HG03175 (cell line): ENCODE results near the gene VIPR2.
"Not testable (repeated sequence)": the region's sequence is repeated elsewhere in the genome, so short reads cannot be mapped to it uniquely, and the experiment has no call there.

Experiments
- ATAC-seq: cut with Tn5 transposase; IDR thresholded peaks from one replicate; pipeline ENCODE4 v1.9.1; 2021; ENCODE audit warnings: mild to moderate bottlenecking, moderate library complexity; ENCODE audit not compliant: unreplicated experiment

Gene VIPR2

DNA sequence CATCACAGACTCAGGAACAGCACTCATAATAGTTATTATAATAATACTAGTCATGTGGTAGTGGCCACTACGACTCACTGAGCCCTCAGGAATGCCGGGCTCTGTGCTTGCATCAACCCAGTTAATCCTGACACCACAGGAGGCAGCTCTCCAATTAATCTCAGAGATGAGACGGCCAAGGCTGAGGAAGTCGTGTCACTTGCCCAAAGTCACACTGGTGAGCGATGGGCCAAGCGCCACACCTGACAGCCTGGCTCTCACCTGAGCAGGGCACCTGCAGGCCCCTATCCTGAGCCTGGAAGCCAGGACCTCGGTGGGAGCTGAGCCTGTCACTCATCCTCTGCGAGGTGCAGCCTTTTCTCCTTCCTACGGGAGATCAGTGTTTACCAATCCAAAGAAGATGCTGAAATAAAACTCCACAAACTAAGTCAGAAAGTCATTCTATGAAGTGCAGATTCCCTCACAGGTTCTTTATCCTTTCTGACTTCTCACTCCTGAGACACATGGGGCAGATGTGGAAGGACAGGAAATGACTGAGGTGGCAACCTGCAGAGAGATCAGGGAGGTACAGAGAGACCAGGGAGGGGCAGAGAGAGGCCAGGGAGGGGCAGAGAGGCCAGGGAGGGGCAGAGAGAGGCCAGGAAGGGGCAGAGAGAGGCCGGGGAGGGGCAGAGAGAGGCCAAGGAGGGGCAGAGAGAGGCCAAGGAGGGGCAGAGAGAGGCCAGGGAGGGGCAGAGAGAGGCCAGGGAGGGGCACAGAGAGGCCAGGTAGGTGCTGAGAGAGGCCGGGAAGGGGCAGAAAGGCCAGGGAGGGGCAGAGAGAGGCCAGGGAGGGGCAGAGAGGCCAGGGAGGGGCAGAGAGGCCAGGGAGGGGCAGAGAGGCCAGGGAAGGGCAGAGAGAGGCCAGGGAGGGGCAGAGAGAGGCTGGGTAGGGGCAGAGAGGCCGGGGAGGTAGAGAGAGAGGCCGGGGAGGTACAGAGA, 38.5 kb downstream of the VIPR2 start:
- ATAC-seq: no peak

DNA sequence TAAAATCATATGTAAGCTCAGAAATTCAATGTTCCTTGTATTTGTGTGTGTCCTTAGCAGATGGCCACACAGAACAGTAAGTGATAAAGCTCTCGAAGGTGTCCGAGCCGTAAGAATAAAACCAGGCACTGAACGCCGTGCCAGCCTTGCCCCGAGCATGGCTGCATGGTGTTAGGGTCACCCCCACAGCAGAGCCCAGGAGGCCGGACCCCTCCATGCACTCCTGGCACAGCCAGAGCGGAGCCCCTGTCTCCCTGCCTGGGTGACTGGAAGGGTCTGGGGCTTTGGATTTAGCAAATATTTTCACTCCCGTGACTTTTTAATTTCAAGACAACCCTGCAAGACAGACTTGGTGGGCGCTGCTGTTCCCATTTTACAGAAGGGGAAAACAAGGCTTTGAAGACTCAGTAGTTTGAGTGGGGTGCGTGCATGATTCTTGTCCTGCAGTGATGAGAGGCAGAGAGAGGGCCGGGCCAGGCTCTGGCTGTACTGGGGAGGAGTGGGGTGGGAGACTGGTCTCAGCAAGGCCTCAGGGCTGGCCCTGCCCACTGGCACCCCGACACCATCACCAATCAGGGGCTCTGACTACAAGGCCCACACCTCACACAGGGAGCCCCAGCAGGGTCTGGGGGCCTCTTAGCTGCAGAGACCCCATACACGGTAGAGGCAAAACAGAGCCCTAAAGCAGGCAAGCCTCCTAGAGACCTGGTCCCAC, 39.4 kb downstream of the VIPR2 start:
- ATAC-seq: no peak

DNA sequence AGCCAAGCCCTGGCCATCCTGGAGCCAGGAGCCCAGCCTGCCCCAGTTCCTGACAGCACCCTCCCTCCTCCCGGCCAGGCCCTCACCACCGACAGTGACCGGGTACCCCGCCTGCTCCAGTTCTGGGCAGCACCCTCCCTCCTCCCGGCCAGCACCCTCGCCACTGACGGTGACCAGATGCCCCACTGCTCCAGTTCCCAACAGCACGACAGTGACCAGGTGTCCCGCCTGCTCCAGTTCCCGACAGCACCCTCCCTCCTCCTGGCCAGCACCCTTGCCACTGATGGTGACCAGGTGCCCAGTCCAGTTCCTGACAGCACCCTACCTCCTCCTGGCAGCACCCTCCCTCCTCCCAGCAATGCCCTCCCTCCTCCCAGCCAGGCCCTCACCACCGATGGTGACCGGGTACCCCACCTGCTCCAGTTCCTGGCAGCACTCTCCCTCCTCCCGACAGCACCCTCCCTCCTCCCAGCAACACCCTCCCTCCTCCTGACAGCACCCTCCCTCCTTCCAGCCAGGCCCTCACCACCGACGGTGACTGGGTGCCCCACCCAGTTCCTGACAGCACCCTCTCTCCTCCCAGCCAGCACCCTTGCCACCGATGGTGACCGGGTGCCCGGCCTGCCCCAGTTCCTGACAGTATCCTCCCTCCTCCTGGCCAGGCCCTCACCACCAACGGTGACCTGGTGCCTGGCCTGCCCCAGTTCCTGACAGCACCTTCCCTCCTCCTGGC, 40.3 kb downstream of the VIPR2 start:
- no peak for ATAC-seq

DNA sequence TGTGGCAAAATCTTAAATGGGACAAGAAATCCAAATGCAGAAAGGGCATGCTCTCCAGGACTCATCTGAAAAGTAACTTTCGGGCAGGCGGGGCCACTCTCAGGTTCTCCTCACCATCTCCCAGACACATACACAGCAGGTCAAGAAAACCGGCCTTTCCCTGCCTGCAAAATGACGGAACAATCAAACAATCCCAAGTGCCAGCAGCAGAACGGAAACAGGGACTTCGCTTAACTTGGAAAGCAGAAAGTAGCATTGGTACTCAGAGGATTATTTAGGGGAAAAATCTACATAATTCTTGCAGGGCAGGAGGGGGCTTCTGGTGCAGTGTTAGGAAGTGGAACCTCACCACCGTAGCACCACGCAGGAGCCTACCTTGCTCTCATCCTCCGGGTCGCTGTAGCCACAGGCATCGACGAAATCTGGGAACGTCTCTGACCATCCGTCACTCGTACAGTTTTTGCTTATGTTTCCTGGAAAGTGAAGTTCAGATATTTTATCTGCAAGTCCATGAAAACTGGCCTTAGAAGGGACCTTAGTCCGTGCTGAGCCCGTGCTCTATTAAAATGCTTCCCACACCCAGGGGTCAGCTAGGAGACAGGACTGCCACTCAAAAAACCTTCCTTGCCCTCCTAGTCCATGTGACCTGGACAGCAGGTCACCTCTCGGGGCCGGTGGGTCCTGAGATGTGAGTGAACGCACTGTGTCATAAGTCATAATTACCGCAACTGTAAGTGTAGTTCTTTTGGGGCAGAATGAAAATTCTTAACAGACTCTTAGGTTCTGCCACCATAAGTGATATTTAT, 41.1 kb downstream of the VIPR2 start:
- ATAC-seq: no peak

DNA sequence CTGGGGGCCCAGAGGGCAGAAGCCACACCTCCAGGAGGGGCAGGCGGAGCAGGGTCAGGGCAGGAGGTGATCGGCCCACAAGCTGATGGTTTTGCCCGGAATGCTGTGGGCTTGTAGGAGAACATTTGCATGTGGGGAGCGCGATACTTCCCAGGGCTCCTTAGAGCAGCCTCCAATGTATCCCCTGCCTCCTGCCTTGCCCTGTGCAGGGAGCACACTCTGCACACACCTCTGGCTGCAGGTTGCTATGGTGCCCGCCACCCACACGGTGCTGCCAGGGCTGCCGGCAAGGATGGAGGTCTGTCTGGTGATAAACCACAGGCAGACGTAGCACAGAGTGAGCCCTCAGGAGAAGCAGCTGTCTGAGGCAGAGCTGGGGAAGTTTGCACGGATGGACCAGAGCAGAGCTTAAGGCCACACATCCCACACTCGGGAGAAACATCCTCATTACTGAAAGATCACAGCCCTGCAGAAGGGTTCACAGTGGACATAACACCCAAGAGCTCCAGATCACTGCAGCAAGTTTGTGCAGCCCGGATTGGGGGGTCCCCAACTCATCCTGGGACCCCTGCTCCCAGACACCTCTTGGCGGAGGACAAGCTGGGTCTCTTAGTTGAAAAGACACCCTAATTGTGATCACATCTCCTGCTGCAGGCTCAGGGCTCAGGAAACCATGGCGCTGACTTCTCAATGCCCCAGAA, 41.8 kb downstream of the VIPR2 start:
- ATAC-seq: no peak

DNA sequence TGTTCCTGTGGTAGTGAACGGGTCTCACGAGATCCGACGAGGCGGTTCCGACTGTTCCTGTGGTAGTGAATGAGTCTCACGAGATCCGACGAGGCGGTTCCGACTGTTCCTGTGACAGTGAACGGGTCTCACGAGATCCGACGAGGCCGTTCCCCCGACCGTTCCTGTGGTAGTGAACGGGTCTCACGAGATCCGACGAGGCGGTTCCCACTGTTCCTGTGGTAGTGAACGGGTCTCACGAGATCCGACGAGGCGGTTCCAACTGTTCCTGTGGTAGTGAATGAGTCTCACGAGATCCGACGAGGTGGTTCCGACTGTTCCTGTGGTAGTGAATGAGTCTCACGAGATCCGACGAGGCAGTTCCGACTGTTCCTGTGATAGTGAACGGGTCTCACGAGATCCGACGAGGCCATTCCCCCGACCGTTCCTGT, 43.0 kb downstream of the VIPR2 start:
- ATAC-seq: not testable (repeated sequence)

DNA sequence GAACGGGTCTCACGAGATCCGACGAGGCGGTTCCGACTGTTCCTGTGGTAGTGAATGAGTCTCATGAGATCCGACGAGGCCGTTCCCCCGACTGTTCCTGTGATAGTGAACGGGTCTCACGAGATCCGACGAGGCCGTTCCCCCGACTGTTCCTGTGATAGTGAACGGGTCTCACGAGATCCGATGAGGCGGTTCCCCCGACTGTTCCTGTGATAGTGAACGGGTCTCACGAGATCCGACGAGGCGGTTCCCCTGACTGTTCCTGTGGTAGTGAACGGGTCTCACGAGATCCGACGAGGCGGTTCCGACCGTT, 43.6 kb downstream of the VIPR2 start:
- not testable (repeated sequence) for ATAC-seq

DNA sequence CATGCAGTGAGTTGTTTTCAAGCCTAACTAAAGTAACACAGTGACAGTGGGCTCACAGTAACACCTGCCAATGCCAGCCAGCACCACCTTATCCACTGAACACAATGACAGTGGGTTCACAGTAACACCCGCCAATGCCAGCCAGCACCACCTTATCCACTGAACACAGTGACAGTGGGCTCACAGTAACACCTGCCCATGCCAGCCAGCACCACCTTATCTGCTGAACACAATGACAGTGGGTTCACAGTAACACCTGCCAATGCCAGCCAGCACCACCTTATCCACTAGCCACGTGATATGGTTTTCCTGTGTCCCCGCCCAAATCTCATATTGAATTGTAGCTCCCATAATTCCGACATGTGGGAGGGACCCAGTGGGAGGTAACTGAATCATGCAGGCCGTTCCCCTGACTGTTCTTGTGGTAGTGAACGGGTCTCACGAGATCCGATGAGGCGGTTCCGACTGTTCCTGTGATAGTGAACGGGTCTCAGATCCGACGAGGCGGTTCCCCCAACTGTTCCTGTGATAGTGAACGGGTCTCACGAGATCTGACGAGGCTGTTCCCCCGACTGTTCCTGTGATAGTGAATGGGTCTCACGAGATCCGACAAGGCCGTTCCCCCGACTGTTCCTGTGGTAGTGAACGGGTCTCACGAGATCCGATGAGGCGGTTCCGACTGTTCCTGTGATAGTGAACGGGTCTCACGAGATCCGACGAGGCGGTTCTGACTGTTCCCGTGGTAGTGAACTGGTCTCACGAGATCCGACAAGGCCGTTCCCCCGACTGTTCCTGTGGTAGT, 44.2 kb downstream of the VIPR2 start:
- not testable (repeated sequence) for ATAC-seq

DNA sequence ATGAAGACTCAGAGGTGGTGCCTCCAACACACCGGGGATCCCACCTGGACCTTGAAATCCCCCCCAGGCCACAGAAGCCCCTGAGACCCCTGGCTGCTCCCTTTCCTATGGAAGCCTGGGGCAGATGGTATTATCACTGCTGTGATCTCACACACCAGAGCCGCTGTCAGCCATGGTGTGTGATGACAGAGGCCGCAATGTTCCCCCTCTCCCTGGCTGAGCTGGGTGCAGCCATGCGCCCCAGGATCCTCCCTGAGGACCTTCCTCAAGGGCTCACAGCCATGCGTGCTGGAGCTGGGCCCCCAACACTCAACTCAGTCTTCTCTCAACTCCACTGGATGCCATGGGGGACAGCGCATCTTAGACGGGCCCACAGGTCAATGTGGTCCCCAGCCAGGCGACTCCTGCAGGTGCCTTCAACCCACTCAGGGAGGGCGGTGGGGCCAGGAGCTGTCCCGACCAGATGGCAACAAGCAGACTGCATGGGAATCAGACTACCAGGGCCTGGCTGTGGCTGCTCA, 44.9 kb downstream of the VIPR2 start:
- ATAC-seq: no peak

DNA sequence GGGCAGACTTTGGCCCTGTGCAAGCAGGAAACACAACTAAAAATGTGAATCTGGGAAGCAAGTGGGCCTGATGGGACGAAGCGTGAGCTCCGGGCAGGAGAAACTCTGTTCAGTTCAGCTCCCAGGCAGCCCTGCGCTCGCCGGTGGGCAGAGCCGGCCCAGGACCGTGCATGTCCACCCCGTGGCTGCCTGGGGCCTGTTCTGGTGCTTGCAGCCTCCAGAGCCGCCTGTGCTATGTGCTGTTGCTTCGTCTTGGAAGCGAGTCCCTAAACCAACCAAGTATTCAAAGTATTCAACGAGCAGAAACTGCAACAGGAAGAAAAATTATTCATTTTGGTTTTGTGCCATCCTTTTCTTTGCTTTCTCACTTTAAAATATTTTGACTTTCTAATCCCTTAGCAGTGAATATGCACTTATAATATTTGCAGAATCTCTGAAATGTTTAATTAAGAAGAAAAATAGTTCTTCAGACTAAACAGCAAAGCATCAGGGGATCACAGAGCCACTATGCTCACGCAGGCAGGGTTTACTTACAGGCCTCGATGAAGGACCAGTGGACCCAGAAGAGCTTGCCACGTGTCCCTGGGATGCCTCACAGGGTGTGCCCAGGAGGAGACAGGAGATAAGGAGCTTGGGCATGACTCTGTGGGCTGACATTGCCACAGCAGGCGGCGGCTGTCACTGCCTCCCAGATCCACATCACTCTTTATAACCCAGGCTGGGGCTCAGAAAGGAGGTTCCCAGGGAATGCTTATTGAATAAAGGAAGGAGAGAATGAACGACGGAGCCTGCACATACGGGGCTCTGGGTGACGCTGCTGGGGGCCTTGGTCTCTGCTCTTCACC, 45.6 kb downstream of the VIPR2 start:
- no peak for ATAC-seq

DNA sequence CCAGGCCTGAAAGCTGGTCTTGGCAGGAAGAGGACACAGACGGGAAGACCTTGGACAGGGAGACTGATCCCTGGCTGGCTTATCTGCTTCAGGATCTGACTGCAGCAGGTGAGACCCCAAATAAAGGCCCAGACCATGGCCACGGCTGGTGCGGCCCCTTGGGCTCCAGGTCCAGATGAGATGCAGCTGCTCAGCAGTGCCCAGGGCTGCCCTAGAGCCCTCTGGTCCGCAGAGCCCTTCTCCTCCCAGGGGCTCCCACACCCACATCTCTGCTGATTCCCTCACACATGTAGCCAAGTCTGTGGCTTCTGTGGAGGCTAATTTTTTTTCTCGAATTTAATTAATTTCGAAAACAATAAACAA, 46.3 kb downstream of the VIPR2 start:
- no peak for ATAC-seq

DNA sequence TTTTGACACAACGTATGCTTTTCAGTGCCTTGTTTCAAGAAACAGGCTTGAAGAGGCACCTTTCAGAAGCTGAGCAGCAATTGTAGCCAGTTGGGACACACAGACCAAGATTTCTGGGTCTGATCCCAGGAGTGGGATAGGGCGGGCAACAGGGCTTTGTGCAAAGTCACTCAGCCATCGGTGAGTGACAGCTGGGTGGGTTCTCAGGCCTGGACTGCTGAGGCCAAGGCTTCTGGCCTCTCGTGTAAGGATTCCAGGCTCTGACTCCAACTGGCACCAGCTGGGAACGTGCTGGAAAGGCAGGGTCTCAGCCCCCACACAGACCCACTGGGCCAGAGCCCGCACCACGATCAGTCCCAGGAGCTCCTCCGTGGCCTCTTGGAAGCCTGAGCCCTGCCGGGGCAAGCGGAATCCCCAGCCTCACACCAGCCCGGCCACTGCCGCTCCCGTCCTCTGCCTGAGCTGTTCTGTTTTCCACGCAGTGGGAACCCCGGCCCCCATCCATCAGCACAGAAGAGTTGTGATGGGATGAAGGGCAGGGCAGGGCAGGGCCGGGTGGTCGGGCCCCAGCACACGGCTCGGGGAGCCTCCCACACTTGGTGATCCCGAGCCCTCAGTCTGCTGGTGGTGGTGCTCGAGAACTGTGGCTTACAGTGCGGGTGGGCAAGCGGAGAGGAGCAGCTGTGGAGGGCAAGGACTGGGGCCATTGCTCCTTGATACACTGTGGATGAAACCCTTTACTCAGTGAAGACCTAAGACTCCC, 46.8 kb downstream of the VIPR2 start:
- no peak for ATAC-seq

DNA sequence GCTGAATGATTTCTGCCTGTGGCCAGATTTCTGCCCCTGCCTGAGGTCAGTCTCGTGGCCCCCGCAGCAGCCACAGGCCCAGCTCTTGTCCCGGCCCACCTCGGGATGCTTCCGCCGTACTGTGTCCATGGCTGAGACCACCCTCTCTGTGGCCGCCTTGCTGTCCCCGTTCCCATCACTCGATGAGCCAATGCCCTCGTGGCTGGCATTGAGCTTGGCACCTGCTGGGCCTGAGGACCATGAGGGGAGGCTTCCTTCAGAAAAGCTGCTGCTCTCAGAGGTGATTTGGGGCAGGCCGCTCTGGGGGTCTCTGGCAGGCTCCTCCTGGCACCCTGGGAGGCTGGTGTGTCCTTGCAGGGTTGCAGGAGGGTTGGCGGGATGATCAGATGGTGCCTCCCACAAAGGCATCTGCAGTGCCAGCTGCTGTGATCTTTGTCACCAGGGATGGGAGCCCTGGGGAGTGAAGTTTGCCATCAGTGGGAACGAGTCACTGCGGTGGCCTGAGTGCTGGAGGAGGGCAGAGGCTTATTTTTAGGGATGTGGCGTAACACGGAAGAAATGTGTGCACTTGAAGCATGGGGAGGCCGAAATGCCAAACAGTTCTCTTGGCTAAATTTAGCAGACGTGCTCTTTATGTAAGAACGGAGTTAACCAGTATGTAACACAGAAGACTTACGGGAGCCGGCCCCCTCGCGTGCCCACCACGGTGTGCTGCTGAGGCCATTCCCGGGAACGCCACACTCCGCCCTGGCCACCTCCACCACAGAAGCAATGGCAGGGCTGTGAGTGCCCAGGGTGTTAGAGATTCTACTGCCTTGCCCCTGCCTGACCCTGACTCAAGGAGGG, 47.7 kb downstream of the VIPR2 start:
- no peak for ATAC-seq

DNA sequence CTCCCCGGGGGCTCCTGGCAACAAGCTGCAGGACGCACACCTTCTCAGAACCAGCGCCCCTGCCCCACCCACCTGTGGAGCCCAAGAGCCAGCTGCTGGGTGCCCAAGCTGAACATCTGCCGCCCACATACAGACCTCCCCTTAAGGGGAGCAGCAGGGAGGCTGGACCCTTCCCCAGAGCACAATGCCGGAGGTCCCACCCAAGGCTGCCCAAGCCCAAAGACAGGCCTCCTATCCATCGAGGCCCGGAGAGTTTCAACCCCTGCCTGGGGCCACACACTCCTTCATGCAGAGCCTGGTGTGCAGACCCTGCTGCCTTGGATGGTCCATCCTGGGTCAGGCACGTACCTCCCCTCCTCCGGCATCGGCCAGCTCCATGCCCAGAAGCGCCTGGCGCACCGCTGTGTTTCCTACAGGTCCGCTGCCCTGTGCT, 48.7 kb downstream of the VIPR2 start:
- ATAC-seq: no peak

DNA sequence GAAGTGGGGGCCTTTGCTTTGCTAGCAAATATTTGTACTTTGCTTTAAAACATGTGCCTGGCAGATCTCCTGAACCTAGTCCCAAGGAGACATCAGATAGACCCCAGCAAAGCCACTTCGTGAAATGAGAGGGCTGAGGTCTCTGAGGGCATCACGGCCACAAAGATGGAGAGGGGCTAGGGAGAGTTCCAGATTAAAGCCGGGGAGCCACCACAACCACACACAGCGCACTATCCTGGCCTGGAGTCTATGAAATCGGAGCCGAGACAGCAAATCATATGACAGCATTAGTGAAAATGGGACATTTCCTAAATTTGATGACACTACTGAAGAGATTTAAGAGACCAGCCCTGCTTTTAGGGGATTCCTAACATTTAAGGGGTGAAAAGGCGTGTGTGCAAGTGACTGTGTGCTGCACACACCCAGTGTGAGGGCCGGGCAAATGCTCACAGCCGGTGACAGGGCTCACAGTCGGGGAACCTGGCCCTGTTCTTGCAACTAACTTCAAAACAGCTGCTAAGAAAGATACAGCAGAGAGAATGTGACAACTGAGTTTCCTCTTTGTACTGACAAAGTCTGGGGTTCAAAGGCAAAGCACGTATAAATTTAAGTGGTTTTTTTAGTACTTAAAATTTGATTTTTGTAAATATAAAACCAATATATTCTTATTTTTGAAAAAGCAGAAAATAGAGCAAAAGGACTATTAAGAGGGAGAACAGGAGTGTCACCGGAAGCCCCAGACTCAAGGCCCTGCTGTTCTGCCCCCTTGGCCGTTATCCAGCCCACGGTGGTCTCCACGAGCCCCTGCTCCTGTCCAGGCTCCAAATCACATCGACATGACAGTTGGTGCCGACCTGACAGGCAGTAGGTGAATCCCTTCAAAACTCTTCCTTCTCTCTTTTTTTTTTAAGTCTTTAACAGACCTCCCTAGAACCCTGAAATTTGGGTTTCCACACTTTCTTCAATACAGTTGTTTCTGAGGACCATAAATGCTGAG, 49.5 kb downstream of the VIPR2 start:
- ATAC-seq: no peak
